OCI-LY7 (cell line): Measurements from ENCODE around the gene SMIM24.

Experiments
- CTCF ChIP-seq: fragments of 200-600 bp; sonication (generic); conservative IDR thresholded peaks from 2 replicates; pipeline ENCODE4 v1.5.1; 2014; ENCODE audit warnings: mild to moderate bottlenecking, antibody characterized with exemption, low read length, moderate library complexity, mixed read lengths
- EZH2phosphoT487 ChIP-seq: fragments of 200-600 bp; sonication (generic); IDR thresholded peaks from 2 replicates; pipeline ENCODE4 v1.6.1; 2018; ENCODE audit warnings: low read depth, borderline replicate concordance, mild to moderate bottlenecking, mixed run types, antibody characterized with exemption, low read length, moderate library complexity, mixed read lengths

GRCh38 chr19:3451451-3451866, 28.9 kb downstream of the SMIM24 start:
- TF ChIP-seq CTCF, result no peak
- TF ChIP-seq EZH2phosphoT487, result no peak
